Activated CD4-positive, alpha-beta memory T cell treated with anti-CD3 and anti-CD28 coated beads for 36 hours (primary cell): ENCODE measurements around the gene EFCAB12. TPM values are rescaled to one million over a fixed set of nuclear protein-coding genes. Genes with fewer than 3 reads are reported as not detected.

Experiments
- CTCF ChIA-PET: fragments of 350-600 bp; sonication (Branson Sonifier 250); formaldehyde crosslinking; loops from one replicate; lab custom pipeline; 2021; ENCODE audit warnings: antibody characterized with exemption, inconsistent platforms; lab: Charles Lee
- POLR2A ChIA-PET: fragments of 350-600 bp; sonication (Branson Sonifier 250); formaldehyde crosslinking; loops from one replicate; lab custom pipeline; 2021; ENCODE audit warnings: antibody characterized with exemption; lab: Charles Lee
- DNase-seq: peaks from one replicate; pipeline ENCODE4 v3.0.0-alpha.2; 2020
- H3K27ac Mint-ChIP-seq: one replicate; pipeline ENCODE4 v1.8.0; 2021; ENCODE audit warnings: mixed read lengths
- H3K27me3 Mint-ChIP-seq: one replicate; pipeline ENCODE4 v1.8.0; 2021; ENCODE audit warnings: mixed read lengths
- H3K36me3 Mint-ChIP-seq: one replicate; pipeline ENCODE4 v1.8.0; 2021; ENCODE audit warnings: mixed read lengths
- H3K4me1 Mint-ChIP-seq: one replicate; pipeline ENCODE4 v1.8.0; 2021; ENCODE audit warnings: low read depth, mixed read lengths
- H3K4me3 Mint-ChIP-seq: one replicate; pipeline ENCODE4 v1.8.0; 2021; ENCODE audit warnings: mild to moderate bottlenecking, mixed read lengths
- H3K9me3 Mint-ChIP-seq: one replicate; pipeline ENCODE4 v1.8.0; 2021; ENCODE audit warnings: mixed read lengths
- intact Hi-C: fragments of 100-400 bp; cut with micrococcal nuclease; formaldehyde crosslinking; loops from one replicate; pipeline ENCODE4 v1.15.1; 2023
- total RNA-seq, 2 experiments: library from RNA; stranded (reverse); gene quantifications; one replicate each; pipeline ENCODE4 v1.2.3, GENCODE V29; 2021

Gene EFCAB12
- total RNA-seq, 2 experiments from 2014 or later = 0.31 to 0.45 TPM

GRCh38 chr3:129358772-129359371 is 69.6 kb downstream of the EFCAB12 start:
- Mint-ChIP-seq H3K9me3 (no peaks in the 10 kb centered on the region), H3K27me3 (no peaks in the 10 kb centered on the region), H3K36me3 (no peaks in the 10 kb centered on the region), H3K4me3 (no peak overlapping the region), H3K4me1 (no peaks in the 10 kb centered on the region), H3K27ac (no peak overlapping the region)
- CTCF ChIA-PET = no interaction called here
- POLR2A ChIA-PET = no interaction called here
- intact Hi-C loops = no loop called here
- DNase-seq = no peak

- CTCF ChIA-PET = no interaction called here
- Mint-ChIP-seq H3K27me3 (no peaks in the 10 kb centered on the region), H3K9me3 (no peaks in the 10 kb centered on the region), H3K36me3 (no peaks in the 10 kb centered on the region), H3K27ac (no peak overlapping the region), H3K4me3 (no peak overlapping the region), H3K4me1 (no peaks in the 10 kb centered on the region)
- DNase-seq = no peak
- intact Hi-C loops = no loop called here
- POLR2A ChIA-PET = no interaction called here
Observed at GRCh38 chr3:129358177-129358771, 70.2 kb downstream of the EFCAB12 start.

DNA sequence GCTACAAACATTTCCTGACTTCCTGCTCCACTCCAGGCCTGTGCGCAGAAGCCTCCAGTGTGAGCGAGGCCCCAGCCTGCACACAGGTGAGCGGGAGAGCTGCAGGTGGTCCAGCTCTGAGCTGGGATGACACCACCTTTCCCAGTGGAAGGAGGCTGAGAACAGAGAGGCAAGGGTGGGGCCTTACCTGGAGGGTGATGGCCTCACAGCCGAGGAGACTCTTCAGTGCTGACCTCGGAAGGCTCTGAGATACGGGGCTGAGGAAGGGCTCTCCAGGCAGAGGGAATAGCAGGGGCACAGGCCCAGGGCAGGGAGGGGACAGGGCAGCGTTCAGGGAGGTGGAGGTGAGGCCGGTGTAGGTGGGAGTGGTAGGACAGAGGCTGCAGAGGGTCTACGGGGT is 70.8 kb downstream of the EFCAB12 start:
- Mint-ChIP-seq H3K36me3 (no peaks in the 10 kb centered on the region), H3K4me3 (no peak overlapping the region), H3K4me1 (no peaks in the 10 kb centered on the region), H3K9me3 (no peaks in the 10 kb centered on the region), H3K27me3 (no peaks in the 10 kb centered on the region), H3K27ac (no peak overlapping the region)
- CTCF ChIA-PET = no interaction called here
- intact Hi-C loops = no loop called here
- no peak for DNase-seq
- POLR2A ChIA-PET = no interaction called here

DNA sequence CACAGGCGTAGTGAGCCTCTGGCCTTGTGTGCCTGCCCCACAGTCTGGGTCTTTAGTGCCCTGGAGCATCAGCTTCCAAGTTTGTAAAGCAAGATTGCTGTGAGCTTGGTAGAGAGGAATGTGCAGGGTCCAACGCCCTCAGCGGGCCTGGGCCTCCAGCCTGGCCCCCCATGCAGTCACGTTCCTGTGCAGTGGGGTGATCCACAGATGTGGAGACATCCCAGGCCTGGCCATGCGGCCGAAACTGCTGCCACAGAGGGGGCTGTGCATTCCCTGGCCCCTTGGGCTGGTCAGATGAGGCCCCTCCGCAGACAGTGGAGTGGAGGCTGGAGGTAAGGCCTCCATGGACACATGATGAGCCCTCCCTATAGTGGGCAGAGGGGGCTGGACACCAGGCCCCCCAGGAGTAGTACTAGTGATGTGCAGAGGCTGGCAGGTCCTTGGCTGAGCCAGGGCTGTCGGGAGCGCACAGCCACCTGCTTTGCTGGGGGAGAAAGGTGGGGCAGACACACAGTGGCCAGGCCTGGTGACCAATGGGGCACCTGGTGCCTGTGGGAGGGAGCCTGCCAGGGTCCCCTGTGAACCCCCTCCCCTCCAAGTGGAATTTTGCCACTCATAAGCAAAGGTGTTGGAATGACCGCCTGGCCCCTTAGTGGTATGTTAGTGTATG is 71.5 kb downstream of the EFCAB12 start:
- DNase-seq = no peak
- Mint-ChIP-seq H3K4me1 (no peaks in the 10 kb centered on the region), H3K4me3 (no peak overlapping the region), H3K36me3 (no peaks in the 10 kb centered on the region), H3K27ac (no peak overlapping the region), H3K27me3 (no peaks in the 10 kb centered on the region), H3K9me3 (no peaks in the 10 kb centered on the region)
- CTCF ChIA-PET = no interaction called here
- intact Hi-C loops = no loop called here
- POLR2A ChIA-PET = no interaction called here

DNA sequence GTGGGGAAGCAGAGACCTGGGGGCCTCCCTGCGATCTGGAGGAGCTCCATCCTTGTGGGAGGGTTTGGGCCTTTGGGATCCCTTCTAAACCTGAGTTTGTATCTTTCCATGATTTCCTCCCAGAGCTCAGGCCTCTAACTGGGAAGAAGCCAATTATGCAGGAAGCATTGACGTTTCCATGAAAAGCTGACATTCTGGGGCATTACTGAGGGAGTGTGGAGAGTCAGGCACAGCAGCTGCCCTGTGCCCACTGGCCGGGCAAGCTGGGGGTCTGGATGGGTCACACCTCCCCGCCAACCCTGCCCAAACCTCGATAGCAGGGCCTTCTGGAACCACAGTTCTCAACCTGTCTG is 74.9 kb downstream of the EFCAB12 start:
- intact Hi-C loops = no loop called here
- Mint-ChIP-seq H3K27ac (no peak overlapping the region), H3K4me1 (no peaks in the 10 kb centered on the region), H3K4me3 (no peak overlapping the region), H3K36me3 (no peaks in the 10 kb centered on the region), H3K9me3 (no peaks in the 10 kb centered on the region), H3K27me3 (no peaks in the 10 kb centered on the region)
- ChIA-PET POLR2A (no interaction called here), CTCF (interaction anchor here (1.4 kb wide), 1 partner anchor 10 kb away, joined by 4 read pairs; no protein-coding TSS in a partner anchor)
- DNase-seq = no peak

GRCh38 chr3:129352650-129353588 is 75.5 kb downstream of the EFCAB12 start:
- Mint-ChIP-seq H3K27me3 (no peaks in the 10 kb centered on the region), H3K9me3 (no peaks in the 10 kb centered on the region), H3K4me3 (no peak overlapping the region), H3K36me3 (no peaks in the 10 kb centered on the region), H3K4me1 (no peaks in the 10 kb centered on the region), H3K27ac (no peak overlapping the region)
- ChIA-PET CTCF (interaction anchor here (1.2 to 1.4 kb wide), 2 partner anchors 9 to 300 kb away, joined by 3 to 4 read pairs; no protein-coding TSS in a partner anchor), POLR2A (interaction anchor here (0.6 kb wide), 1 partner anchor 1007 kb away, joined by 3 read pairs; no protein-coding TSS in a partner anchor)
- no peak for DNase-seq
- intact Hi-C loops = no loop called here

GRCh38 chr3:129352045-129352444 is 76.4 kb downstream of the EFCAB12 start:
- intact Hi-C loops = no loop called here
- H3K36me3 Mint-ChIP-seq = no peaks in the 10 kb centered on the region
- POLR2A ChIA-PET = no interaction called here
- H3K4me3 Mint-ChIP-seq = no peak overlapping the region
- no peaks in the 10 kb centered on the region for H3K4me1 Mint-ChIP-seq
- H3K9me3 Mint-ChIP-seq = no peaks in the 10 kb centered on the region
- no peak overlapping the region for H3K27ac Mint-ChIP-seq
- DNase-seq = no peak
- H3K27me3 Mint-ChIP-seq = no peaks in the 10 kb centered on the region
- CTCF ChIA-PET = interaction anchor here (1.2 kb wide), 1 partner anchor 299 kb away, joined by 3 read pairs; no protein-coding TSS in a partner anchor

Other genes with a start within 250 kb of the EFCAB12 start
- 100 to 1,000 TPM; 342 to 348 TPM for gene CNBP, start 244.7 kb downstream of the EFCAB12 start, total RNA-seq
- gene COPG1, start 179.0 kb downstream of the EFCAB12 start, total RNA-seq = 100 to 1,000 TPM; 154 to 162 TPM
- gene HMCES, start 149.8 kb downstream of the EFCAB12 start, total RNA-seq = 10 to 100 TPM; 58.4 to 61.5 TPM
- gene MBD4, start 11.3 kb upstream of the EFCAB12 start, total RNA-seq = 10 to 100 TPM; 50.5 to 53.7 TPM
- gene IFT122, start 11.6 kb upstream of the EFCAB12 start, total RNA-seq = 10 to 100 TPM; 21.5 to 25.5 TPM
- not detected for gene RHO, start 100.0 kb upstream of the EFCAB12 start, total RNA-seq
- not detected for gene H1-8, start 114.5 kb upstream of the EFCAB12 start, total RNA-seq
- gene PLXND1, start 178.0 kb upstream of the EFCAB12 start, total RNA-seq = 1 to 10 TPM; 7.2 to 8.6 TPM